ENCODE results near the gene FOXP1. TPM values are rescaled to one million over a fixed set of nuclear protein-coding genes. Genes with fewer than 3 reads are reported as not detected.

The FOXP1 gene
- total RNA-seq, 1 experiment from 2014 or later = 2.9 TPM

DNA sequence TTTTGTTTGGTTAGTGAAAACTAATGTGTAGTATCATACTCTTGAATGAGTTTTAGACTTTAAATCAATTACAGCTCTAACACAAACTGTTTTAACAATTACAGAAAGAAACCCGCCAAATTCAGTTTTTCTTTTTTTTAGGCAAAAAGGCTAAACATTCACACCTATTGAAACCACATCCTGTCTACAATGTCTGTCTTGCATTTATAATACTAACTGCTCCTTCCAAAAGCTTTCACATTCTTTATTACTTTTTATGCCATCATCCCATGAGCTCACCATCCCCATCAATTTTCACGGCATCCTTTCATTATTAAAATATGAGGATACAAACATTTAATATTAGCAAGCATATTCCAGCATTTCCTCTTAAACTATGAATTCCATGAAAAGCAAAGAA is 593.3 kb downstream of the FOXP1 start:
- Histone ChIP-seq H3K27me3 (ENCODE audit: control insufficient read depth, insufficient read depth, low read length) (no peaks in the 10 kb centered on the region), H3K4me1 (ENCODE audit: control insufficient read depth, insufficient read depth, low read length) (no peaks in the 10 kb centered on the region), H3K27ac (ENCODE audit: low read length) (no peak overlapping the region), H3K36me3 (ENCODE audit: control insufficient read depth, insufficient read depth, low read length) (no peaks in the 10 kb centered on the region), H3K4me3 (ENCODE audit: low read depth in 2 of 2, low read length in 2 of 2) (no peak overlapping the region), H3K9me3 (ENCODE audit: control insufficient read depth, insufficient read depth, low read depth, low read length) (no peaks in the 10 kb centered on the region)
- ATAC-seq = no peak
- no TSS peak for BruUV-seq (replicated peaks)
- DNase-seq (ENCODE audit: low read depth, low spot score) = no peak
- in situ Hi-C loops (cut with HindIII; ENCODE audit: low pct_unique_long_range_greater_than_20kb, low sequenced_read_pairs) (no loop called here), intact Hi-C loops (cut with micrococcal nuclease; ENCODE audit: unreplicated experiment) (no loop called here)
- TF ChIP-seq, protein P1, sequence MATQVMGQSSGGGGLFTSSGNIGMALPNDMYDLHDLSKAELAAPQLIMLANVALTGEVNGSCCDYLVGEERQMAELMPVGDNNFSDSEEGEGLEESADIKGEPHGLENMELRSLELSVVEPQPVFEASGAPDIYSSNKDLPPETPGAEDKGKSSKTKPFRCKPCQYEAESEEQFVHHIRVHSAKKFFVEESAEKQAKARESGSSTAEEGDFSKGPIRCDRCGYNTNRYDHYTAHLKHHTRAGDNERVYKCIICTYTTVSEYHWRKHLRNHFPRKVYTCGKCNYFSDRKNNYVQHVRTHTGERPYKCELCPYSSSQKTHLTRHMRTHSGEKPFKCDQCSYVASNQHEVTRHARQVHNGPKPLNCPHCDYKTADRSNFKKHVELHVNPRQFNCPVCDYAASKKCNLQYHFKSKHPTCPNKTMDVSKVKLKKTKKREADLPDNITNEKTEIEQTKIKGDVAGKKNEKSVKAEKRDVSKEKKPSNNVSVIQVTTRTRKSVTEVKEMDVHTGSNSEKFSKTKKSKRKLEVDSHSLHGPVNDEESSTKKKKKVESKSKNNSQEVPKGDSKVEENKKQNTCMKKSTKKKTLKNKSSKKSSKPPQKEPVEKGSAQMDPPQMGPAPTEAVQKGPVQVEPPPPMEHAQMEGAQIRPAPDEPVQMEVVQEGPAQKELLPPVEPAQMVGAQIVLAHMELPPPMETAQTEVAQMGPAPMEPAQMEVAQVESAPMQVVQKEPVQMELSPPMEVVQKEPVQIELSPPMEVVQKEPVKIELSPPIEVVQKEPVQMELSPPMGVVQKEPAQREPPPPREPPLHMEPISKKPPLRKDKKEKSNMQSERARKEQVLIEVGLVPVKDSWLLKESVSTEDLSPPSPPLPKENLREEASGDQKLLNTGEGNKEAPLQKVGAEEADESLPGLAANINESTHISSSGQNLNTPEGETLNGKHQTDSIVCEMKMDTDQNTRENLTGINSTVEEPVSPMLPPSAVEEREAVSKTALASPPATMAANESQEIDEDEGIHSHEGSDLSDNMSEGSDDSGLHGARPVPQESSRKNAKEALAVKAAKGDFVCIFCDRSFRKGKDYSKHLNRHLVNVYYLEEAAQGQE (IDR thresholded peaks at IDR 0.05; ENCODE audit: insufficient read depth in 1 of 2, low read depth in 2 of 2, low read length in 1 of 2) = no peak
- TF ChIP-seq TCF7L2 (IDR thresholded peaks at IDR 0.05; ENCODE audit: low read depth, low read length) = no peak
- no peak for TF ChIP-seq SIN3A (IDR thresholded peaks at IDR 0.05; ENCODE audit: borderline replicate concordance, insufficient read depth, low read depth, low read length)
- TF ChIP-seq POLR2AphosphoS5 (IDR thresholded peaks at IDR 0.05; ENCODE audit: low read depth, low read length) = no peak
- TF ChIP-seq CTCF (IDR thresholded peaks at IDR 0.05) = no peak
- POLR2A ChIA-PET = no interaction called here
- CTCF ChIA-PET = no interaction called here

GRCh38 chr3:70989174-70989573 is 594.4 kb downstream of the FOXP1 start:
- H3K36me3 ChIP-seq (ENCODE audit: control insufficient read depth, insufficient read depth, low read length) = no peaks in the 10 kb centered on the region
- CTCF ChIA-PET = no interaction called here
- H3K9me3 ChIP-seq (ENCODE audit: control insufficient read depth, insufficient read depth, low read depth, low read length) = no peaks in the 10 kb centered on the region
- ATAC-seq = no peak
- TF ChIP-seq CTCF (IDR thresholded peaks at IDR 0.05) (no peak), POLR2AphosphoS5 (IDR thresholded peaks at IDR 0.05; ENCODE audit: low read depth, low read length) (no peak), SIN3A (IDR thresholded peaks at IDR 0.05; ENCODE audit: borderline replicate concordance, insufficient read depth, low read depth, low read length) (no peak), TCF7L2 (IDR thresholded peaks at IDR 0.05; ENCODE audit: low read depth, low read length) (no peak)
- TF ChIP-seq, protein P1 (IDR thresholded peaks at IDR 0.05; ENCODE audit: insufficient read depth in 1 of 2, low read depth in 2 of 2, low read length in 1 of 2) = no peak
- POLR2A ChIA-PET = no interaction called here
- intact Hi-C loops (cut with micrococcal nuclease; ENCODE audit: unreplicated experiment) (no loop called here), in situ Hi-C loops (cut with HindIII; ENCODE audit: low pct_unique_long_range_greater_than_20kb, low sequenced_read_pairs) (no loop called here)
- H3K27me3 ChIP-seq (ENCODE audit: control insufficient read depth, insufficient read depth, low read length) = no peaks in the 10 kb centered on the region
- no peaks in the 10 kb centered on the region for H3K4me1 ChIP-seq (ENCODE audit: control insufficient read depth, insufficient read depth, low read length)
- no peak overlapping the region for H3K4me3 ChIP-seq (ENCODE audit: low read depth in 2 of 2, low read length in 2 of 2)
- BruUV-seq (replicated peaks) = no TSS peak
- no peak overlapping the region for H3K27ac ChIP-seq (ENCODE audit: low read length)
- no peak for DNase-seq (ENCODE audit: low read depth, low spot score)

Measured in Panc1 (cell line).